RWPE2 (cell line): Measurements from ENCODE around the gene XIAP.
"Not testable (repeated sequence)": the region's sequence is repeated elsewhere in the genome, so short reads cannot be mapped to it uniquely, and the experiment has no call there.

Experiments
- ATAC-seq: fragments of 200-7000 bp; cut with Tn5 transposase; 3 replicates; pipeline ENCODE4 v1.9.1; 2021; ENCODE audit warnings: low read depth
- DNase-seq: peaks from one replicate; pipeline ENCODE4 v3.0.0-alpha.2; 2020; ENCODE audit warnings: low spot score
- H3K27ac ChIP-seq: fragments of 450-650 bp; 2 replicates; pipeline ENCODE4 v1.5.1; 2017; ENCODE audit warnings: mild to moderate bottlenecking; ENCODE audit not compliant: poor library complexity, severe bottlenecking
- H3K27me3 ChIP-seq: fragments of 250-450 bp; sonication (Bioruptor Pico); 2 replicates; pipeline ENCODE4 v1.5.1; 2021; ENCODE audit warnings: mild to moderate bottlenecking, moderate library complexity; ENCODE audit not compliant: insufficient read depth, poor library complexity, severe bottlenecking
- H3K36me3 ChIP-seq: fragments of 250-450 bp; sonication (Bioruptor Pico); 2 replicates; pipeline ENCODE4 v1.5.1; 2020; ENCODE audit warnings: low read depth, mild to moderate bottlenecking, moderate library complexity
- H3K4me1 ChIP-seq: fragments of 250-450 bp; sonication (Bioruptor Pico); 2 replicates; pipeline ENCODE4 v1.5.1; 2021; ENCODE audit warnings: mild to moderate bottlenecking, moderate library complexity; ENCODE audit not compliant: insufficient read depth, poor library complexity, severe bottlenecking
- H3K4me3 ChIP-seq: fragments of 250-450 bp; sonication (Bioruptor Pico); 2 replicates; pipeline ENCODE4 v1.5.1; 2021; ENCODE audit warnings: mild to moderate bottlenecking, moderate library complexity; ENCODE audit not compliant: severe bottlenecking
- H3K9me3 ChIP-seq: fragments of 250-450 bp; sonication (Bioruptor Pico); 2 replicates; pipeline ENCODE4 v1.5.1; 2021; ENCODE audit warnings: mild to moderate bottlenecking, moderate library complexity; ENCODE audit not compliant: severe bottlenecking
- CTCF ChIP-seq: fragments of 450-650 bp; IDR thresholded peaks from one replicate; pipeline ENCODE4 v1.5.1; 2017; ENCODE audit warnings: mild to moderate bottlenecking, moderate library complexity; ENCODE audit not compliant: poor library complexity, severe bottlenecking

XIAP gene

GRCh38 chrX:123882391-123882790 lies 22.5 kb downstream of the XIAP start:
- H3K27me3 ChIP-seq: no peaks in the 10 kb centered on the region
- no peaks in the 10 kb centered on the region for H3K4me1 ChIP-seq
- ATAC-seq: no peak
- no peak for DNase-seq
- H3K36me3 ChIP-seq: peaks cover 13% of the 10 kb centered on the region
- TF ChIP-seq CTCF: no peak
- H3K4me3 ChIP-seq: no peak overlapping the region
- H3K27ac ChIP-seq: no peak overlapping the region
- H3K9me3 ChIP-seq: no peaks in the 10 kb centered on the region

- H3K36me3 ChIP-seq: peaks cover 17% of the 10 kb centered on the region
- no peak for DNase-seq
- H3K4me3 ChIP-seq: no peak overlapping the region
- no peaks in the 10 kb centered on the region for H3K4me1 ChIP-seq
- no peak overlapping the region for H3K27ac ChIP-seq
- peak; percentile 64 for TF ChIP-seq CTCF
- no peak for ATAC-seq
- no peaks in the 10 kb centered on the region for H3K27me3 ChIP-seq
- no peaks in the 10 kb centered on the region for H3K9me3 ChIP-seq
Measured at GRCh38 chrX:123884809-123885408, 25.1 kb downstream of the XIAP start.

- no peak for ATAC-seq
- Histone ChIP-seq H3K4me3 (no peak overlapping the region), H3K27me3 (no peaks in the 10 kb centered on the region), H3K36me3 (peaks cover 24% of the 10 kb centered on the region; the same call in 1 of the 2 replicates), H3K9me3 (no peaks in the 10 kb centered on the region), H3K4me1 (no peaks in the 10 kb centered on the region), H3K27ac (no peak overlapping the region)
- no peak for TF ChIP-seq CTCF
- DNase-seq: no peak
Measured at GRCh38 chrX:123899701-123900100, 39.8 kb downstream of the XIAP start.

- not testable (repeated sequence) for H3K4me3 ChIP-seq, H3K4me1 ChIP-seq, H3K9me3 ChIP-seq, ATAC-seq, H3K27ac ChIP-seq, DNase-seq, H3K27me3 ChIP-seq
- peaks cover 22% of the 10 kb centered on the region for H3K36me3 ChIP-seq
Measured at GRCh38 chrX:123903261-123903660, 43.4 kb downstream of the XIAP start.

- peaks cover 20% of the 10 kb centered on the region for H3K36me3 ChIP-seq
- no peaks in the 10 kb centered on the region for H3K4me1 ChIP-seq
- ATAC-seq (no peak), DNase-seq (no peak)
- no peak for TF ChIP-seq CTCF
- no peaks in the 10 kb centered on the region for H3K27me3 ChIP-seq
- no peaks in the 10 kb centered on the region for H3K9me3 ChIP-seq
- H3K27ac ChIP-seq: no peak overlapping the region
- no peak overlapping the region for H3K4me3 ChIP-seq
Measured at GRCh38 chrX:123905332-123905731, 45.5 kb downstream of the XIAP start.
